ENCODE data around the gene CLEC2D. TPM values are rescaled to one million over a fixed set of nuclear protein-coding genes. Genes with fewer than 3 reads are reported as not detected.

Gene CLEC2D
- total RNA-seq, 1 experiment from 2014 or later: 1.9 TPM

DNA sequence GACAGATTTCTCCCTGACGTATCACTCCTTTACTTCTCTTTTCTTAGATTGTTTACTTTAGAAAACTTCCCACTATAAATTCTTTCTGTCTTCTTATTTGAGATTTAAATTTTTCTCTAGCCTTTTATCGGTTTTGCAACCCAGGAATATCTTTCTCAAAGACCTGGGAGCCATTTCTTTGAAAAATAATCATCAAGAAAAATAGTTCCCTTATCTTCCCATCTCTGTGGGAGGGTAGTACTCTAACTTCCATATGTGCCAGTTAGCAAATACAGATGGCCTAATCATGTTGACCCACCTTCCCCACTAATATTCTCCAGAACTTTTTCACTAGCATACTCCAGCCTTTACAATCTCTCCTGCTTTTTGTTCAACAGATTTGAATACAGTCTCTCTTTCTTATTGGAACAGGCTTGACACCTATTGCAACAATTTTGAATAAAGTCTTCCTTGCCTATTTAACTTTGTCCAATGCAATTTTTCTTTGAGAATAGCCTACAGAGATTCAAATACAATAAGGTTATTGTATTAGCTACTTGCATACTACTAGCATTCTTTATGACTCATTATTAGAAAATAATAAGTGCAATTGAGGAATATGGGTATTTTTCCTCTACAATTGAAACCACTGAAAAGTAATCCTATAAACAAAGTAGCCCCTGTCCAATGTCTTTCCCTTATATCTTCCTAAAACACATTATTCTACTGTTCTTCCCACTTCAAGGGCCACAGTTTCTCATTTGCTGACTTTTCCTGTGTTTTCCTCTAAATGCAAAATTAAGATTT lies 34.4 kb upstream of the CLEC2D start:
- Histone ChIP-seq H3K9ac (ENCODE audit: low read length) (no peak overlapping the region), H3K79me2 (ENCODE audit: insufficient read depth, low read length) (no peaks in the 10 kb centered on the region), H4K20me1 (ENCODE audit: insufficient read depth) (no peaks in the 10 kb centered on the region), H3K4me2 (ENCODE audit: low read length) (no peak overlapping the region), H3K27ac (ENCODE audit: low read depth, low read length) (no peak overlapping the region), H3K4me3 (replicated peaks in 1 of 2; ENCODE audit: low read depth in 1 of 2, low read length in 2 of 2) (no peak overlapping the region), H3K27me3 (ENCODE audit: insufficient read depth, low read length) (no peaks in the 10 kb centered on the region), H2AFZ (ENCODE audit: low read depth, low read length, poor library complexity, severe bottlenecking) (no peak overlapping the region), H3K4me1 (ENCODE audit: control insufficient read depth in 1 of 2, insufficient read depth in 2 of 2, low read length in 2 of 2) (no peaks in the 10 kb centered on the region), H3K9me3 (ENCODE audit: control insufficient read depth in 1 of 2, insufficient read depth in 1 of 2, low read depth in 1 of 2, low read length in 2 of 2) (no peaks in the 10 kb centered on the region), H3K9me2 (ENCODE audit: insufficient read depth) (no peaks in the 10 kb centered on the region), H3K36me3 (ENCODE audit: control insufficient read depth in 1 of 2, insufficient read depth in 2 of 2, low read length in 2 of 2) (no peaks in the 10 kb centered on the region)
- no peak for TF ChIP-seq ZFX (IDR thresholded peaks at IDR 0.05)
- TF ChIP-seq, protein P1, sequence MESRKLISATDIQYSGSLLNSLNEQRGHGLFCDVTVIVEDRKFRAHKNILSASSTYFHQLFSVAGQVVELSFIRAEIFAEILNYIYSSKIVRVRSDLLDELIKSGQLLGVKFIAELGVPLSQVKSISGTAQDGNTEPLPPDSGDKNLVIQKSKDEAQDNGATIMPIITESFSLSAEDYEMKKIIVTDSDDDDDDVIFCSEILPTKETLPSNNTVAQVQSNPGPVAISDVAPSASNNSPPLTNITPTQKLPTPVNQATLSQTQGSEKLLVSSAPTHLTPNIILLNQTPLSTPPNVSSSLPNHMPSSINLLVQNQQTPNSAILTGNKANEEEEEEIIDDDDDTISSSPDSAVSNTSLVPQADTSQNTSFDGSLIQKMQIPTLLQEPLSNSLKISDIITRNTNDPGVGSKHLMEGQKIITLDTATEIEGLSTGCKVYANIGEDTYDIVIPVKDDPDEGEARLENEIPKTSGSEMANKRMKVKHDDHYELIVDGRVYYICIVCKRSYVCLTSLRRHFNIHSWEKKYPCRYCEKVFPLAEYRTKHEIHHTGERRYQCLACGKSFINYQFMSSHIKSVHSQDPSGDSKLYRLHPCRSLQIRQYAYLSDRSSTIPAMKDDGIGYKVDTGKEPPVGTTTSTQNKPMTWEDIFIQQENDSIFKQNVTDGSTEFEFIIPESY (IDR thresholded peaks at IDR 0.05; ENCODE audit: extremely low read depth, insufficient replicate concordance, low read length): no peak
- intact Hi-C loops (cut with micrococcal nuclease): loop anchor here (1.0 to 5.0 kb wide), 2 partner anchors 73 to 303 kb away; no protein-coding TSS in a partner anchor
- no TSS peak for BruUV-seq (replicated peaks)
- ATAC-seq (no peak), DNase-seq (ENCODE audit: low read depth, low spot score) (no peak)
- CTCF ChIA-PET: interaction anchor here (2.0 kb wide), 2 partner anchors 73 to 82 kb away, joined by 5 to 8 read pairs; no protein-coding TSS in a partner anchor
- POLR2A ChIA-PET: interaction anchor here (1.0 kb wide), 1 partner anchor 73 kb away, joined by 3 read pairs; no protein-coding TSS in a partner anchor
- RAD21 ChIA-PET (ENCODE audit: low non-redundant PET in 1 of 2, low total read pairs in 2 of 2, uncharacterized antibody in 2 of 2, unreplicated experiment in 2 of 2): no interaction called here

- no peaks in the 10 kb centered on the region for H3K36me3 ChIP-seq (ENCODE audit: control insufficient read depth in 1 of 2, insufficient read depth in 2 of 2, low read length in 2 of 2)
- H3K9ac ChIP-seq (ENCODE audit: low read length): no peak overlapping the region
- H3K4me2 ChIP-seq (ENCODE audit: low read length): no peak overlapping the region
- no peaks in the 10 kb centered on the region for H3K9me2 ChIP-seq (ENCODE audit: insufficient read depth)
- no peaks in the 10 kb centered on the region for H3K4me1 ChIP-seq (ENCODE audit: control insufficient read depth in 1 of 2, insufficient read depth in 2 of 2, low read length in 2 of 2)
- BruUV-seq (replicated peaks): no TSS peak
- no peaks in the 10 kb centered on the region for H4K20me1 ChIP-seq (ENCODE audit: insufficient read depth)
- H3K27me3 ChIP-seq (ENCODE audit: insufficient read depth, low read length): no peaks in the 10 kb centered on the region
- H3K79me2 ChIP-seq (ENCODE audit: insufficient read depth, low read length): no peaks in the 10 kb centered on the region
- ChIA-PET CTCF (interaction anchor here (2.0 kb wide), 1 partner anchor 72 kb away, joined by 8 read pairs; no protein-coding TSS in a partner anchor), POLR2A (no interaction called here), RAD21 (ENCODE audit: low non-redundant PET in 1 of 2, low total read pairs in 2 of 2, uncharacterized antibody in 2 of 2, unreplicated experiment in 2 of 2) (no interaction called here)
- H3K27ac ChIP-seq (ENCODE audit: low read depth, low read length): no peak overlapping the region
- intact Hi-C loops (cut with micrococcal nuclease): no loop called here
- TF ChIP-seq RAD21 (IDR thresholded peaks at IDR 0.05; ENCODE audit: low read depth) (no peak), SRF (IDR thresholded peaks at IDR 0.05; ENCODE audit: low read depth) (no peak), SIN3A (IDR thresholded peaks at IDR 0.05; ENCODE audit: low read depth) (no peak), CBX3 (IDR thresholded peaks at IDR 0.05; ENCODE audit: low read depth) (no peak)
- no peak overlapping the region for H3K4me3 ChIP-seq (replicated peaks in 1 of 2; ENCODE audit: low read depth in 1 of 2, low read length in 2 of 2)
- no peak overlapping the region for H2AFZ ChIP-seq (ENCODE audit: low read depth, low read length, poor library complexity, severe bottlenecking)
- H3K9me3 ChIP-seq (ENCODE audit: control insufficient read depth in 1 of 2, insufficient read depth in 1 of 2, low read depth in 1 of 2, low read length in 2 of 2): no peaks in the 10 kb centered on the region
- DNase-seq (ENCODE audit: low read depth, low spot score): no peak
- no peak for ATAC-seq
These were observed 33.2 kb upstream of the CLEC2D start for GRCh38 chr12:9636150-9636850.
